Uterus (tissue), 4 donors: ENCODE results near the gene ANXA11. TPM values are rescaled to one million over a fixed set of nuclear protein-coding genes. Genes with fewer than 3 reads are reported as not detected.

ENCODE experiments used
- DNase-seq, 2 donors: peaks; one replicate each; pipeline ENCODE4 v3.0.0-alpha.2; 2019 to 2020
- H3K27ac ChIP-seq, 2 donors: fragments of 200-600 bp; sonication (generic); 1 replicate in 1 of 2; 2 replicates in 1 of 2; pipeline ENCODE4 v1.5.1; 2016 to 2018
- H3K27me3 ChIP-seq, 2 donors: fragments of 200-600 bp; sonication (generic); one replicate each; pipeline ENCODE4 v1.5.1; 2018 to 2019; ENCODE audit warnings: control low read depth in 1 of 2
- H3K36me3 ChIP-seq, 2 donors: fragments of 200-600 bp; sonication (generic); one replicate each; pipeline ENCODE4 v1.5.1; 2019; ENCODE audit warnings: control low read depth in 1 of 2
- H3K4me1 ChIP-seq, 2 donors: fragments of 200-600 bp; sonication (generic); one replicate each; pipeline ENCODE4 v1.5.1; 2018 to 2019; ENCODE audit warnings: control low read depth in 1 of 2
- H3K4me3 ChIP-seq, 2 donors: fragments of 200-600 bp; sonication (generic); 1 replicate in 1 of 2; 2 replicates in 1 of 2; pipeline ENCODE4 v1.5.1; 2018 to 2019; ENCODE audit warnings: mild to moderate bottlenecking in 1 of 2
- H3K9me3 ChIP-seq, 2 donors: fragments of 200-600 bp; sonication (generic); one replicate each; pipeline ENCODE4 v1.5.1; 2019; ENCODE audit warnings: control low read depth in 1 of 2
- POLR2A ChIP-seq, 2 donors: fragments of 450-650 bp; IDR thresholded peaks; one replicate each; pipeline ENCODE4 v1.6.1; 2016; ENCODE audit warnings: antibody characterized with exemption in 2 of 2, mild to moderate bottlenecking in 1 of 2, moderate library complexity in 1 of 2
- intact Hi-C: fragments of 100-400 bp; cut with DNase I; formaldehyde crosslinking; loops from one replicate; pipeline ENCODE4 v1.15.1; 2023; ENCODE audit warnings: low total_unique reads
- total RNA-seq, 4 donors: library from RNA; depleted of rRNA in 3 of 4; stranded (reverse); fragments of >200 nt in 3 of 4; gene quantifications; one replicate each; pipeline versions ENCODE4 v1.1.0 to v1.2.4, GENCODE V29; 2014 to 2023
- TF ChIP-seq, protein P1 (sequence below), 4 experiments: fragments of 200-600 bp in 2 of 4; fragments of 450-650 bp in 2 of 4; sonication (generic) in 2 of 4; IDR thresholded peaks; one replicate each; pipeline ENCODE4 v1.5.1; 2016 to 2019; ENCODE audit warnings: antibody characterized with exemption in 4 of 4, mild to moderate bottlenecking in 2 of 4, moderate library complexity in 1 of 4
- donor health status: DM: yes; HTN: yes; CAD: no.

ANXA11 gene
- total RNA-seq, 4 donors from 2014 or later: 15.6 to 157 (median 47.2) TPM

- Histone ChIP-seq H3K9me3 (no peaks in the 10 kb centered on the region), H3K27ac (peak overlapping the region in 1 of 2 donors; percentile 47), H3K27me3 (no peaks in the 10 kb centered on the region), H3K4me3 (no peak overlapping the region), H3K36me3 (no peaks in the 10 kb centered on the region), H3K4me1 (peaks cover 0 to 8% of the 10 kb centered on the region in 2 donors)
- intact Hi-C loops: no loop called here
- TF ChIP-seq, protein P1, sequence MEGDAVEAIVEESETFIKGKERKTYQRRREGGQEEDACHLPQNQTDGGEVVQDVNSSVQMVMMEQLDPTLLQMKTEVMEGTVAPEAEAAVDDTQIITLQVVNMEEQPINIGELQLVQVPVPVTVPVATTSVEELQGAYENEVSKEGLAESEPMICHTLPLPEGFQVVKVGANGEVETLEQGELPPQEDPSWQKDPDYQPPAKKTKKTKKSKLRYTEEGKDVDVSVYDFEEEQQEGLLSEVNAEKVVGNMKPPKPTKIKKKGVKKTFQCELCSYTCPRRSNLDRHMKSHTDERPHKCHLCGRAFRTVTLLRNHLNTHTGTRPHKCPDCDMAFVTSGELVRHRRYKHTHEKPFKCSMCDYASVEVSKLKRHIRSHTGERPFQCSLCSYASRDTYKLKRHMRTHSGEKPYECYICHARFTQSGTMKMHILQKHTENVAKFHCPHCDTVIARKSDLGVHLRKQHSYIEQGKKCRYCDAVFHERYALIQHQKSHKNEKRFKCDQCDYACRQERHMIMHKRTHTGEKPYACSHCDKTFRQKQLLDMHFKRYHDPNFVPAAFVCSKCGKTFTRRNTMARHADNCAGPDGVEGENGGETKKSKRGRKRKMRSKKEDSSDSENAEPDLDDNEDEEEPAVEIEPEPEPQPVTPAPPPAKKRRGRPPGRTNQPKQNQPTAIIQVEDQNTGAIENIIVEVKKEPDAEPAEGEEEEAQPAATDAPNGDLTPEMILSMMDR (IDR thresholded peaks at IDR 0.05): no peak
- no peak for TF ChIP-seq POLR2A (IDR thresholded peaks at IDR 0.05)
- DNase-seq: no peak
Observed at GRCh38 chr10:80200259-80200658, 5.1 kb downstream of the ANXA11 start.

- H3K36me3 ChIP-seq: no peaks in the 10 kb centered on the region
- intact Hi-C loops: no loop called here
- no peak overlapping the region for H3K4me3 ChIP-seq
- peak overlapping the region; percentile 47 for H3K27ac ChIP-seq
- DNase-seq: peak in 1 of 2 donors; percentile 39
- H3K9me3 ChIP-seq: no peaks in the 10 kb centered on the region
- H3K4me1 ChIP-seq: peaks cover 0 to 8% of the 10 kb centered on the region in 2 donors
- TF ChIP-seq POLR2A (IDR thresholded peaks at IDR 0.05): no peak
- TF ChIP-seq, protein P1 (IDR thresholded peaks at IDR 0.05): peak in 1 of 4 experiments; percentile 4
- H3K27me3 ChIP-seq: no peaks in the 10 kb centered on the region
Observed at GRCh38 chr10:80199828-80200227, 5.5 kb downstream of the ANXA11 start.

- TF ChIP-seq, protein P1 (IDR thresholded peaks at IDR 0.05): no peak
- no peak for TF ChIP-seq POLR2A (IDR thresholded peaks at IDR 0.05)
- DNase-seq: no peak
- peak overlapping the region in 1 of 2 donors; percentile 33 for H3K27ac ChIP-seq
- no peaks in the 10 kb centered on the region for H3K27me3 ChIP-seq
- no peaks in the 10 kb centered on the region for H3K9me3 ChIP-seq
- no peak overlapping the region for H3K4me3 ChIP-seq
- H3K4me1 ChIP-seq: peaks cover 0 to 8% of the 10 kb centered on the region in 2 donors
- intact Hi-C loops: no loop called here
- H3K36me3 ChIP-seq: no peaks in the 10 kb centered on the region
Observed at GRCh38 chr10:80197972-80198916, 7.1 kb downstream of the ANXA11 start.

GRCh38 chr10:80196950-80197315, 8.4 kb downstream of the ANXA11 start:
- Histone ChIP-seq H3K4me1 (peaks cover 0 to 8% of the 10 kb centered on the region in 2 donors), H3K27ac (no peak overlapping the region)

More at GRCh38 chr10:80196950-80197315, 8.4 kb downstream of the ANXA11 start:
- Histone ChIP-seq H3K27me3 (no peaks in the 10 kb centered on the region), H3K9me3 (no peaks in the 10 kb centered on the region), H3K36me3 (no peaks in the 10 kb centered on the region), H3K4me3 (no peak overlapping the region)
- intact Hi-C loops: no loop called here
- no peak for DNase-seq
- TF ChIP-seq POLR2A (IDR thresholded peaks at IDR 0.05): no peak
- TF ChIP-seq, protein P1 (IDR thresholded peaks at IDR 0.05): no peak
